ENCODE data around the gene FANCL. TPM values are rescaled to one million over a fixed set of nuclear protein-coding genes. Genes with fewer than 3 reads are reported as not detected.

FANCL gene
- total RNA-seq, 2 donors from 2014 or later = 23.7 to 36.4 TPM

GRCh38 chr2:58206785-58207184 lies 34.3 kb downstream of the FANCL start:
- 100% methylated on average over 1 of the region's 1 CpG for WGBS
- no peak overlapping the region for H3K4me3 ChIP-seq
- H3K36me3 ChIP-seq = no peaks in the 10 kb centered on the region
- no peak overlapping the region for H3K27ac ChIP-seq
- no peaks in the 10 kb centered on the region for H3K4me1 ChIP-seq (replicated peaks)
- H3K9me3 ChIP-seq = no peaks in the 10 kb centered on the region
- intact Hi-C loops (cut with DNase I) = no loop called here
- no peak for DNase-seq (ENCODE audit: low spot score)
- TF ChIP-seq POLR2A (IDR thresholded peaks at IDR 0.05) (no peak), POLR2AphosphoS5 (IDR thresholded peaks at IDR 0.05) (no peak)
- TF ChIP-seq, protein P1, sequence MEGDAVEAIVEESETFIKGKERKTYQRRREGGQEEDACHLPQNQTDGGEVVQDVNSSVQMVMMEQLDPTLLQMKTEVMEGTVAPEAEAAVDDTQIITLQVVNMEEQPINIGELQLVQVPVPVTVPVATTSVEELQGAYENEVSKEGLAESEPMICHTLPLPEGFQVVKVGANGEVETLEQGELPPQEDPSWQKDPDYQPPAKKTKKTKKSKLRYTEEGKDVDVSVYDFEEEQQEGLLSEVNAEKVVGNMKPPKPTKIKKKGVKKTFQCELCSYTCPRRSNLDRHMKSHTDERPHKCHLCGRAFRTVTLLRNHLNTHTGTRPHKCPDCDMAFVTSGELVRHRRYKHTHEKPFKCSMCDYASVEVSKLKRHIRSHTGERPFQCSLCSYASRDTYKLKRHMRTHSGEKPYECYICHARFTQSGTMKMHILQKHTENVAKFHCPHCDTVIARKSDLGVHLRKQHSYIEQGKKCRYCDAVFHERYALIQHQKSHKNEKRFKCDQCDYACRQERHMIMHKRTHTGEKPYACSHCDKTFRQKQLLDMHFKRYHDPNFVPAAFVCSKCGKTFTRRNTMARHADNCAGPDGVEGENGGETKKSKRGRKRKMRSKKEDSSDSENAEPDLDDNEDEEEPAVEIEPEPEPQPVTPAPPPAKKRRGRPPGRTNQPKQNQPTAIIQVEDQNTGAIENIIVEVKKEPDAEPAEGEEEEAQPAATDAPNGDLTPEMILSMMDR (IDR thresholded peaks at IDR 0.05) = no peak
- H3K27me3 ChIP-seq (replicated peaks; ENCODE audit: insufficient read depth) = no peaks in the 10 kb centered on the region

- no peaks in the 10 kb centered on the region for H3K9me3 ChIP-seq
- H3K27me3 ChIP-seq (replicated peaks; ENCODE audit: insufficient read depth) = no peaks in the 10 kb centered on the region
- intact Hi-C loops (cut with DNase I) = no loop called here
- no peak overlapping the region for H3K4me3 ChIP-seq
- 74% methylated on average over 6 of the region's 6 CpGs for WGBS
- no peak overlapping the region for H3K27ac ChIP-seq
- no peak for DNase-seq (ENCODE audit: low spot score)
- no peaks in the 10 kb centered on the region for H3K36me3 ChIP-seq
- no peaks in the 10 kb centered on the region for H3K4me1 ChIP-seq (replicated peaks)
- TF ChIP-seq, protein P1 (IDR thresholded peaks at IDR 0.05) = no peak
- TF ChIP-seq POLR2A (IDR thresholded peaks at IDR 0.05) = no peak
- no peak for TF ChIP-seq POLR2AphosphoS5 (IDR thresholded peaks at IDR 0.05)
These were observed 36.7 kb downstream of the FANCL start for GRCh38 chr2:58204195-58204959.

DNA sequence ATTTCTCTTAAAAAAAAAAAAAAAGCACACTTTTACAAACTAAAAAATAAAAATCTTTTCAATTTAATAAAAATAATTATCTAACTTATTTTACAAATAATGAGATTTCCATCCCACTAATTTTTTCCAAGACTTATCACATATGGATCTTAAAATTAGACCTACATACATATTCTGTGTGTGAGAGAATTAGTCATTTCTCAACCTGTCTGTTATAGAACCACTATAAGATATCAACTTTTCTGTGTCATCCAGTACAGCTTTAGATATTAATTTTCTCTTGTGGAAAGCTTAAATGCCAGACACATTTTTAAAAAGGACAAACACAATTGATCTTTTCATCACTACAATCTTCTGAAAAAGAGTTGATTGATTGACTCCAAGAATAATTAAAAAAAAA lies 38.1 kb downstream of the FANCL start:
- no peaks in the 10 kb centered on the region for H3K27me3 ChIP-seq (replicated peaks; ENCODE audit: insufficient read depth)
- H3K4me1 ChIP-seq (replicated peaks) = no peaks in the 10 kb centered on the region
- intact Hi-C loops (cut with DNase I) = no loop called here
- no peaks in the 10 kb centered on the region for H3K36me3 ChIP-seq
- H3K27ac ChIP-seq = no peak overlapping the region
- no peak for DNase-seq (ENCODE audit: low spot score)
- no peak for TF ChIP-seq POLR2A (IDR thresholded peaks at IDR 0.05)
- TF ChIP-seq POLR2AphosphoS5 (IDR thresholded peaks at IDR 0.05) = no peak
- TF ChIP-seq, protein P1 (IDR thresholded peaks at IDR 0.05) = no peak
- H3K9me3 ChIP-seq = no peaks in the 10 kb centered on the region
- H3K4me3 ChIP-seq = no peak overlapping the region

GRCh38 chr2:58202404-58202803 lies 38.7 kb downstream of the FANCL start:
- 88% methylated on average over 1 of the region's 1 CpG for WGBS
- no peak for DNase-seq (ENCODE audit: low spot score)
- H3K4me3 ChIP-seq = no peak overlapping the region
- TF ChIP-seq, protein P1 (IDR thresholded peaks at IDR 0.05) = no peak
- H3K4me1 ChIP-seq (replicated peaks) = no peaks in the 10 kb centered on the region
- H3K9me3 ChIP-seq = no peaks in the 10 kb centered on the region
- intact Hi-C loops (cut with DNase I) = no loop called here
- H3K36me3 ChIP-seq = no peaks in the 10 kb centered on the region
- H3K27me3 ChIP-seq (replicated peaks; ENCODE audit: insufficient read depth) = no peaks in the 10 kb centered on the region
- no peak overlapping the region for H3K27ac ChIP-seq

DNA sequence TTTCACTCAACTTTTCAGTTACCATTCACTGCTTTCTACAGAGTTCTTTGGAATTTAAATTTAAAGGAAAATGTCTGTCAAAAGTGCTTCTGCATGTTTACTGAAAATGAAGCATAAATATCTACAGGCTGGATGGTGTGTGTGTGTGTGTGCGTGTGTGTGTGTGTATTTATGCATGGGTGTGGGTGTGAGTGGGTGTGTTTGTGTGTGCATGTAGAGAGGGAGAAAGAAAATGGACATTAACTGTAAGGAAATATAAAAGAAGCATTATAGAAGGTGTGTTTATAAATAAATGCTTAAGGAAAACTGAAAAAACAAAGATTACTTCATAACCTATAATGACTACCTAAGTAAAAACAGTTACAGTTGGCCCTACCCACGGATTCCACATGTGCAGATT lies 43.2 kb downstream of the FANCL start:
- Histone ChIP-seq H3K9me3 (no peaks in the 10 kb centered on the region), H3K4me1 (replicated peaks) (no peaks in the 10 kb centered on the region), H3K4me3 (no peak overlapping the region), H3K36me3 (no peaks in the 10 kb centered on the region), H3K27ac (no peak overlapping the region), H3K27me3 (replicated peaks; ENCODE audit: insufficient read depth) (no peaks in the 10 kb centered on the region)
- TF ChIP-seq, protein P1 (IDR thresholded peaks at IDR 0.05) = no peak
- TF ChIP-seq POLR2A (IDR thresholded peaks at IDR 0.05) (no peak), POLR2AphosphoS5 (IDR thresholded peaks at IDR 0.05) (no peak)
- WGBS = 94% methylated on average over 2 of the region's 2 CpGs
- intact Hi-C loops (cut with DNase I) = no loop called here
- no peak for DNase-seq (ENCODE audit: low spot score)
